RWPE2 (cell line): Measurements from ENCODE around the gene CYP24A1.

Experiments
- ATAC-seq: fragments of 200-7000 bp; cut with Tn5 transposase; 3 replicates; pipeline ENCODE4 v1.9.1; 2021; ENCODE audit warnings: low read depth
- DNase-seq: peaks from one replicate; pipeline ENCODE4 v3.0.0-alpha.2; 2020; ENCODE audit warnings: low spot score
- H3K27ac ChIP-seq: fragments of 450-650 bp; 2 replicates; pipeline ENCODE4 v1.5.1; 2017; ENCODE audit warnings: mild to moderate bottlenecking; ENCODE audit not compliant: poor library complexity, severe bottlenecking
- H3K27me3 ChIP-seq: fragments of 250-450 bp; sonication (Bioruptor Pico); 2 replicates; pipeline ENCODE4 v1.5.1; 2021; ENCODE audit warnings: mild to moderate bottlenecking, moderate library complexity; ENCODE audit not compliant: insufficient read depth, poor library complexity, severe bottlenecking
- H3K36me3 ChIP-seq: fragments of 250-450 bp; sonication (Bioruptor Pico); 2 replicates; pipeline ENCODE4 v1.5.1; 2020; ENCODE audit warnings: low read depth, mild to moderate bottlenecking, moderate library complexity
- H3K4me1 ChIP-seq: fragments of 250-450 bp; sonication (Bioruptor Pico); 2 replicates; pipeline ENCODE4 v1.5.1; 2021; ENCODE audit warnings: mild to moderate bottlenecking, moderate library complexity; ENCODE audit not compliant: insufficient read depth, poor library complexity, severe bottlenecking
- H3K4me3 ChIP-seq: fragments of 250-450 bp; sonication (Bioruptor Pico); 2 replicates; pipeline ENCODE4 v1.5.1; 2021; ENCODE audit warnings: mild to moderate bottlenecking, moderate library complexity; ENCODE audit not compliant: severe bottlenecking
- H3K9me3 ChIP-seq: fragments of 250-450 bp; sonication (Bioruptor Pico); 2 replicates; pipeline ENCODE4 v1.5.1; 2021; ENCODE audit warnings: mild to moderate bottlenecking, moderate library complexity; ENCODE audit not compliant: severe bottlenecking
- TF ChIP-seq, protein P1 (sequence below): fragments of 450-650 bp; IDR thresholded peaks from one replicate; pipeline ENCODE4 v1.5.1; 2017; ENCODE audit warnings: mild to moderate bottlenecking, moderate library complexity; ENCODE audit not compliant: poor library complexity, severe bottlenecking

The CYP24A1 gene

GRCh38 chr20:54207743-54208547 lies 34.2 kb upstream of the CYP24A1 start, which contains the start of gene PFDN4:
Gene PFDN4 (plus strand): TSS chr20:54208087. CDS start chr20:54208101, 14 bp downstream.
- Histone ChIP-seq H3K27me3 (no peaks in the 10 kb centered on the region), H3K27ac (peak within 1 kb of the TSS; percentile 56), H3K36me3 (peaks cover 22% of the 10 kb centered on the region), H3K4me3 (peak within 1 kb of the TSS; percentile 88), H3K4me1 (peaks cover 5% of the 10 kb centered on the region), H3K9me3 (no peaks in the 10 kb centered on the region)
- TF ChIP-seq, protein P1, sequence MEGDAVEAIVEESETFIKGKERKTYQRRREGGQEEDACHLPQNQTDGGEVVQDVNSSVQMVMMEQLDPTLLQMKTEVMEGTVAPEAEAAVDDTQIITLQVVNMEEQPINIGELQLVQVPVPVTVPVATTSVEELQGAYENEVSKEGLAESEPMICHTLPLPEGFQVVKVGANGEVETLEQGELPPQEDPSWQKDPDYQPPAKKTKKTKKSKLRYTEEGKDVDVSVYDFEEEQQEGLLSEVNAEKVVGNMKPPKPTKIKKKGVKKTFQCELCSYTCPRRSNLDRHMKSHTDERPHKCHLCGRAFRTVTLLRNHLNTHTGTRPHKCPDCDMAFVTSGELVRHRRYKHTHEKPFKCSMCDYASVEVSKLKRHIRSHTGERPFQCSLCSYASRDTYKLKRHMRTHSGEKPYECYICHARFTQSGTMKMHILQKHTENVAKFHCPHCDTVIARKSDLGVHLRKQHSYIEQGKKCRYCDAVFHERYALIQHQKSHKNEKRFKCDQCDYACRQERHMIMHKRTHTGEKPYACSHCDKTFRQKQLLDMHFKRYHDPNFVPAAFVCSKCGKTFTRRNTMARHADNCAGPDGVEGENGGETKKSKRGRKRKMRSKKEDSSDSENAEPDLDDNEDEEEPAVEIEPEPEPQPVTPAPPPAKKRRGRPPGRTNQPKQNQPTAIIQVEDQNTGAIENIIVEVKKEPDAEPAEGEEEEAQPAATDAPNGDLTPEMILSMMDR = peak; percentile 100
- ATAC-seq (peak; percentile 92), DNase-seq (peak; percentile 95)

GRCh38 chr20:54207053-54207742 lies 33.4 kb upstream of the CYP24A1 start:
- ATAC-seq (no peak), DNase-seq (no peak)
- Histone ChIP-seq H3K4me3 (peak overlapping the region; percentile 88), H3K27me3 (no peaks in the 10 kb centered on the region), H3K9me3 (no peaks in the 10 kb centered on the region), H3K27ac (peak overlapping the region; percentile 56), H3K4me1 (peaks cover 5% of the 10 kb centered on the region), H3K36me3 (peaks cover 22% of the 10 kb centered on the region)
- TF ChIP-seq, protein P1 = no peak

- TF ChIP-seq, protein P1 = no peak
- Histone ChIP-seq H3K36me3 (peaks cover 8% of the 10 kb centered on the region; the same call in 1 of the 2 replicates), H3K9me3 (no peaks in the 10 kb centered on the region), H3K27ac (no peak overlapping the region), H3K27me3 (no peaks in the 10 kb centered on the region), H3K4me3 (no peak overlapping the region), H3K4me1 (peaks cover 5% of the 10 kb centered on the region)
- DNase-seq (no peak), ATAC-seq (no peak)
Observed at GRCh38 chr20:54205450-54205849, 31.7 kb upstream of the CYP24A1 start.

DNA sequence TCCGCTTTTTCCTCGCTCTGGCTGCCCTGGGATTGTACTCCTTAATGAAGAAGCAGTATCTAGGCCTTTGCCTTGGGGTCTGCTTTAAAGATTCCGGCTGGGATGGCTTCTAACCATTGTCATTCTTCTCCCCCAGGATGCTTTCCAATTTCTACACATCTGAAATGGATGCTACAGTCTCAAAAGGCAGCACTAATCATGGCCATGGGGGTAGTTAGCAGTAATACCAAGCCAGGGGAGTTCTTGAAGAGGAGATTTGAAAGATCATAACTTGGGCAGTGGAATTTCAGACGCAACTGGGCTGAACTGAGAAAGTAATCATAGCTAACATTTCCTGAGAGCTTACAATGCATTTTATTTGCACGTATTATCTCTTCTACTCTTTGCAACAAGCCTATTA lies 30.7 kb upstream of the CYP24A1 start:
- Histone ChIP-seq H3K27ac (no peak overlapping the region), H3K27me3 (no peaks in the 10 kb centered on the region), H3K9me3 (no peaks in the 10 kb centered on the region), H3K4me1 (peaks cover 5% of the 10 kb centered on the region), H3K4me3 (no peak overlapping the region), H3K36me3 (no peaks in the 10 kb centered on the region)
- TF ChIP-seq, protein P1 = no peak
- DNase-seq = no peak
- no peak for ATAC-seq
